ENCODE results near the gene C6orf89. TPM values are rescaled to one million over a fixed set of nuclear protein-coding genes. Genes with fewer than 3 reads are reported as not detected.

The C6orf89 gene
- polyA plus RNA-seq, 1 donor (not counting 4 experiments of a cell fraction or from before 2014, with no cell fraction given) = 29.0 TPM

DNA sequence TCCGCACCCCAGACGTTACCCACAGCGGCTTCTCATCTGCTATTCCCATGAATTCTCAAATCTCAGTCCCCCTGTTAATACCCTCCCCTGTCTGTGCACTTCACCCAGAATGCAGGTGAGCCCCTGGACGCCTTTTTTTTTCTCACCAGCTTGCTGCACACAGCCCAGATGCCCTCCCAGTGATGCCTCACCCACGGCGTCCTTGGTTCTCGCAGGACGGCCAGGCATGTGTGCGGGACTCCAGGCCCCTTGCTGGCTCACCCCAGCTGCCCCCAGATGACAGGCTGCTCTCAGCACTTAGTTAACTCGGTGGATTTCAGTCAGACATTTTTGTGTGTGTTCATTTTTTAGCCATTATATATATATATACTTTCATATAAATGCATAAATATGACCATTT, 43.4 kb downstream of the C6orf89 start:
- no peak overlapping the region for H3K9ac ChIP-seq (ENCODE audit: control insufficient read depth, extremely low read depth, insufficient read depth, low read length)
- no peak for DNase-seq (ENCODE audit: low read depth, low spot score)
- peaks cover 9% of the 10 kb centered on the region for H3K4me1 ChIP-seq (ENCODE audit: control insufficient read depth, extremely low read depth, insufficient read depth, low read length)
- no peak overlapping the region for H2AFZ ChIP-seq (ENCODE audit: control insufficient read depth, low read length)
- no peaks in the 10 kb centered on the region for H4K20me1 ChIP-seq (ENCODE audit: control insufficient read depth, extremely low read depth, insufficient read depth, low read length)
- FAIRE-seq = no peak
- H3K4me2 ChIP-seq (ENCODE audit: control insufficient read depth, extremely low read depth, insufficient read depth, low read depth, low read length) = no peak overlapping the region
- H3K27ac ChIP-seq (ENCODE audit: control insufficient read depth, insufficient read depth, low read length) = no peak overlapping the region
- H3K27me3 ChIP-seq (ENCODE audit: control insufficient read depth, extremely low read depth, insufficient read depth, low read length) = no peaks in the 10 kb centered on the region
- peaks cover 0 to 8% of the 10 kb centered on the region in 2 experiments for H3K36me3 ChIP-seq (ENCODE audit: control insufficient read depth in 2 of 2, extremely low read depth in 1 of 2, insufficient read depth in 2 of 2, low read length in 2 of 2)
- no peaks in the 10 kb centered on the region for H3K9me1 ChIP-seq (ENCODE audit: control insufficient read depth, extremely low read depth, insufficient read depth, low read length)
- no peak overlapping the region for H3K4me3 ChIP-seq (ENCODE audit: control insufficient read depth in 2 of 3, extremely low read depth in 1 of 3, insufficient read depth in 2 of 3, low read depth in 1 of 3, low read length in 3 of 3)
- TF ChIP-seq, protein P1, sequence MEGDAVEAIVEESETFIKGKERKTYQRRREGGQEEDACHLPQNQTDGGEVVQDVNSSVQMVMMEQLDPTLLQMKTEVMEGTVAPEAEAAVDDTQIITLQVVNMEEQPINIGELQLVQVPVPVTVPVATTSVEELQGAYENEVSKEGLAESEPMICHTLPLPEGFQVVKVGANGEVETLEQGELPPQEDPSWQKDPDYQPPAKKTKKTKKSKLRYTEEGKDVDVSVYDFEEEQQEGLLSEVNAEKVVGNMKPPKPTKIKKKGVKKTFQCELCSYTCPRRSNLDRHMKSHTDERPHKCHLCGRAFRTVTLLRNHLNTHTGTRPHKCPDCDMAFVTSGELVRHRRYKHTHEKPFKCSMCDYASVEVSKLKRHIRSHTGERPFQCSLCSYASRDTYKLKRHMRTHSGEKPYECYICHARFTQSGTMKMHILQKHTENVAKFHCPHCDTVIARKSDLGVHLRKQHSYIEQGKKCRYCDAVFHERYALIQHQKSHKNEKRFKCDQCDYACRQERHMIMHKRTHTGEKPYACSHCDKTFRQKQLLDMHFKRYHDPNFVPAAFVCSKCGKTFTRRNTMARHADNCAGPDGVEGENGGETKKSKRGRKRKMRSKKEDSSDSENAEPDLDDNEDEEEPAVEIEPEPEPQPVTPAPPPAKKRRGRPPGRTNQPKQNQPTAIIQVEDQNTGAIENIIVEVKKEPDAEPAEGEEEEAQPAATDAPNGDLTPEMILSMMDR (optimal IDR thresholded peaks at IDR 0.05 in 1 of 3, IDR thresholded peaks at IDR 0.05 in 1 of 3, conservative IDR thresholded peaks at IDR 0.05 in 1 of 3; ENCODE audit: extremely low read depth in 1 of 3, insufficient read depth in 2 of 3, low read length in 3 of 3) = no peak
- TF ChIP-seq EZH2 (IDR thresholded peaks at IDR 0.05; ENCODE audit: low read length) = no peak
- dilution Hi-C loops (cut with MboI; ENCODE audit: extremely low pct_ligation_motif_present, low sequenced_read_pairs) = no loop called here
- H3K9me3 ChIP-seq (ENCODE audit: control insufficient read depth, low read depth, low read length) = no peaks in the 10 kb centered on the region
- no peaks in the 10 kb centered on the region for H3K79me2 ChIP-seq (ENCODE audit: control insufficient read depth, insufficient read depth, low read length)

DNA sequence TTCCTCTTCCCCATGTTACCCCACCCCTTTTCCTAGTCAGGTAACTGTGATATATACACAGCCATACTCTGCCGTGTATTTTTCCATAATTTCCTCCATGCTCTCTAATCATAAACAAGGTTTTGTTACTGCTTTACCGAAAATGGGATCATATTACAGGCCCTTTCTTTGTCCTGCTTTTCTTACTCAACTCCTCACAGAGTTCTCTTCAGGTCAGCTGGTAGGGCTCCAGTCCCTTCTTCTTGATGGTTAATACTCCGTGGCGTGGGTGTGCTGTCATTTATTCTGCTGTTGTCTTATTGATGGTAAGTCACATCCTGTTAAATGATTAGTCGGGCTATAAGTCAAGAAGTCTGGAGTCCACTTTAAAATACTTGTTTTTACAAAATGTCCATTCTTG, 43.9 kb downstream of the C6orf89 start:
- Histone ChIP-seq H3K79me2 (ENCODE audit: control insufficient read depth, insufficient read depth, low read length) (no peaks in the 10 kb centered on the region), H3K27me3 (ENCODE audit: control insufficient read depth, extremely low read depth, insufficient read depth, low read length) (no peaks in the 10 kb centered on the region), H4K20me1 (ENCODE audit: control insufficient read depth, extremely low read depth, insufficient read depth, low read length) (no peaks in the 10 kb centered on the region), H3K9ac (ENCODE audit: control insufficient read depth, extremely low read depth, insufficient read depth, low read length) (no peak overlapping the region), H3K36me3 (ENCODE audit: control insufficient read depth in 2 of 2, extremely low read depth in 1 of 2, insufficient read depth in 2 of 2, low read length in 2 of 2) (peaks cover 0 to 6% of the 10 kb centered on the region in 2 experiments), H3K27ac (ENCODE audit: control insufficient read depth, insufficient read depth, low read length) (no peak overlapping the region), H3K9me1 (ENCODE audit: control insufficient read depth, extremely low read depth, insufficient read depth, low read length) (no peaks in the 10 kb centered on the region), H3K4me1 (ENCODE audit: control insufficient read depth, extremely low read depth, insufficient read depth, low read length) (peaks cover 9% of the 10 kb centered on the region), H3K4me3 (ENCODE audit: control insufficient read depth in 2 of 3, extremely low read depth in 1 of 3, insufficient read depth in 2 of 3, low read depth in 1 of 3, low read length in 3 of 3) (no peak overlapping the region), H2AFZ (ENCODE audit: control insufficient read depth, low read length) (no peak overlapping the region), H3K4me2 (ENCODE audit: control insufficient read depth, extremely low read depth, insufficient read depth, low read depth, low read length) (no peak overlapping the region), H3K9me3 (ENCODE audit: control insufficient read depth, low read depth, low read length) (no peaks in the 10 kb centered on the region)
- dilution Hi-C loops (cut with MboI; ENCODE audit: extremely low pct_ligation_motif_present, low sequenced_read_pairs) = no loop called here
- TF ChIP-seq EZH2 (IDR thresholded peaks at IDR 0.05; ENCODE audit: low read length) = no peak
- TF ChIP-seq, protein P1 (optimal IDR thresholded peaks at IDR 0.05 in 1 of 3, IDR thresholded peaks at IDR 0.05 in 1 of 3, conservative IDR thresholded peaks at IDR 0.05 in 1 of 3; ENCODE audit: extremely low read depth in 1 of 3, insufficient read depth in 2 of 3, low read length in 3 of 3) = no peak
- no peak for FAIRE-seq
- DNase-seq (ENCODE audit: low read depth, low spot score) = no peak

Data from keratinocyte (primary cell).